ENCODE data around the gene CYBC1. TPM values are rescaled to one million over a fixed set of nuclear protein-coding genes. Genes with fewer than 3 reads are reported as not detected.

CYBC1 gene
- polyA plus RNA-seq, 2 of the 4 experiments (the other 2 are of a cell fraction), result 81.8 to 86.5 TPM

GRCh38 chr17:82408938-82409318, 41.6 kb downstream of the CYBC1 start:
- H3K4me1 ChIP-seq, result peaks cover 7% of the 10 kb centered on the region
- ATAC-seq (no peak), FAIRE-seq (no peak), DNase-seq (ENCODE audit: low read depth in 1 of 2, low spot score in 1 of 2) (no peak)
- H3K4me3 ChIP-seq, result no peak overlapping the region
- POLR2A ChIA-PET, result no interaction called here
- TF ChIP-seq FOSB (CRISPR knock-in tag; IDR thresholded peaks at IDR 0.05) (no peak), ATOH8 (CRISPR knock-in tag; IDR thresholded peaks at IDR 0.05; ENCODE audit: low read depth) (no peak), FOSL2 (IDR thresholded peaks at IDR 0.05) (no peak), FOSL2 (CRISPR knock-in tag; IDR thresholded peaks at IDR 0.05) (no peak), ESRRA (IDR thresholded peaks at IDR 0.05; ENCODE audit: borderline replicate concordance, low read length) (no peak), EHMT2 (IDR thresholded peaks at IDR 0.05; ENCODE audit: low read depth) (no peak), HOXA7 (CRISPR knock-in tag; IDR thresholded peaks at IDR 0.05) (no peak)
- CTCF ChIA-PET, result interaction anchor here (1.3 to 7.4 kb wide), 6 partner anchors 58 to 173 kb away, joined by 3 to 117 read pairs (median 5); no protein-coding TSS in a partner anchor
- no peaks in the 10 kb centered on the region for H3K9me3 ChIP-seq
- H3K4me2 ChIP-seq, result no peak overlapping the region
- 92% methylated on average over 21 of the region's 21 CpGs for WGBS (ENCODE audit: missing lambda C conversion rate)
- no peak overlapping the region for H3K27ac ChIP-seq

GRCh38 chr17:82408288-82408937, 42.1 kb downstream of the CYBC1 start:
- POLR2A ChIA-PET, result no interaction called here
- H3K4me3 ChIP-seq, result no peak overlapping the region
- WGBS (ENCODE audit: missing lambda C conversion rate), result 82% methylated on average over 15 of the region's 15 CpGs
- FAIRE-seq, result no peak
- H3K4me2 ChIP-seq, result no peak overlapping the region
- TF ChIP-seq SMC3 (IDR thresholded peaks at IDR 0.05) (no peak), FOSB (CRISPR knock-in tag; IDR thresholded peaks at IDR 0.05) (no peak), EP300 (IDR thresholded peaks at IDR 0.05) (no peak), ESRRA (IDR thresholded peaks at IDR 0.05; ENCODE audit: borderline replicate concordance, low read length) (no peak), TP53 (CRISPR knock-in tag; IDR thresholded peaks at IDR 0.05) (no peak), MAZ (IDR thresholded peaks at IDR 0.05; ENCODE audit: borderline replicate concordance, low read depth, low read length) (no peak), FOSL2 (IDR thresholded peaks at IDR 0.05) (no peak), FOSL2 (CRISPR knock-in tag; IDR thresholded peaks at IDR 0.05) (no peak), CEBPB (IDR thresholded peaks at IDR 0.05) (no peak), RCOR1 (IDR thresholded peaks at IDR 0.05; ENCODE audit: low read depth, low read length) (no peak)
- TF ChIP-seq, protein P1, sequence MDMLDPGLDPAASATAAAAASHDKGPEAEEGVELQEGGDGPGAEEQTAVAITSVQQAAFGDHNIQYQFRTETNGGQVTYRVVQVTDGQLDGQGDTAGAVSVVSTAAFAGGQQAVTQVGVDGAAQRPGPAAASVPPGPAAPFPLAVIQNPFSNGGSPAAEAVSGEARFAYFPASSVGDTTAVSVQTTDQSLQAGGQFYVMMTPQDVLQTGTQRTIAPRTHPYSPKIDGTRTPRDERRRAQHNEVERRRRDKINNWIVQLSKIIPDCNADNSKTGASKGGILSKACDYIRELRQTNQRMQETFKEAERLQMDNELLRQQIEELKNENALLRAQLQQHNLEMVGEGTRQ (IDR thresholded peaks at IDR 0.05), result no peak
- no peak overlapping the region for H3K27ac ChIP-seq
- H3K4me1 ChIP-seq, result peaks cover 7% of the 10 kb centered on the region
- no peak for ATAC-seq
- DNase-seq (ENCODE audit: low read depth in 1 of 2, low spot score in 1 of 2), result no peak
- CTCF ChIA-PET, result interaction anchor here (1.3 to 7.4 kb wide), 5 partner anchors 58 to 172 kb away, joined by 3 to 117 read pairs (median 5); no protein-coding TSS in a partner anchor
- no peaks in the 10 kb centered on the region for H3K9me3 ChIP-seq

GRCh38 chr17:82407255-82407654, 43.3 kb downstream of the CYBC1 start:
- 65% methylated on average over 13 of the region's 13 CpGs for WGBS (ENCODE audit: missing lambda C conversion rate)

More at GRCh38 chr17:82407255-82407654, 43.3 kb downstream of the CYBC1 start:
- Histone ChIP-seq H3K9me3 (no peaks in the 10 kb centered on the region), H3K4me3 (no peak overlapping the region), H3K4me1 (peaks cover 7% of the 10 kb centered on the region), H3K27ac (peak overlapping the region in 1 of 2 experiments; percentile 8; a peak in 1 of 6 replicates), H3K4me2 (no peak overlapping the region)
- POLR2A ChIA-PET, result no interaction called here
- FAIRE-seq, result no peak
- DNase-seq (ENCODE audit: low read depth in 1 of 2, low spot score in 1 of 2), result peak in 1 of 2 experiments; percentile 33
- CTCF ChIA-PET, result interaction anchor here (0.5 to 4.6 kb wide), 6 partner anchors 57 to 377 kb away, joined by 3 to 22 read pairs (median 3); no protein-coding TSS in a partner anchor
- ATAC-seq, result peak in 1 of 2 experiments; percentile 24; a peak in 1 of 6 replicates
- TF ChIP-seq JUNB (IDR thresholded peaks at IDR 0.05) (no peak), FOSB (CRISPR knock-in tag; IDR thresholded peaks at IDR 0.05) (no peak), EP300 (IDR thresholded peaks at IDR 0.05) (0 out of 5 replicates have a peak, but pooled peaks of 1 of the 2 experiments have one; percentile 9), BHLHE40 (IDR thresholded peaks at IDR 0.05; ENCODE audit: low read depth, low read length) (no peak), FOXS1 (CRISPR knock-in tag; IDR thresholded peaks at IDR 0.05) (no peak), MAFK (IDR thresholded peaks at IDR 0.05; ENCODE audit: partially characterized antibody) (peak; percentile 69), NR3C1 (IDR thresholded peaks at IDR 0.05) (no peak), FOSL2 (IDR thresholded peaks at IDR 0.05) (no peak), FOSL2 (CRISPR knock-in tag; IDR thresholded peaks at IDR 0.05) (peak; percentile 22; the same call in 1 of the 2 replicates), E2F6 (IDR thresholded peaks at IDR 0.05; ENCODE audit: borderline replicate concordance, low read depth) (no peak), GATA3 (IDR thresholded peaks at IDR 0.05; ENCODE audit: borderline replicate concordance) (no peak), CBX2 (IDR thresholded peaks at IDR 0.05; ENCODE audit: borderline replicate concordance, low read depth) (no peak), HMGXB4 (CRISPR knock-in tag; IDR thresholded peaks at IDR 0.05; ENCODE audit: borderline replicate concordance) (no peak)
- TF ChIP-seq, protein P2, sequence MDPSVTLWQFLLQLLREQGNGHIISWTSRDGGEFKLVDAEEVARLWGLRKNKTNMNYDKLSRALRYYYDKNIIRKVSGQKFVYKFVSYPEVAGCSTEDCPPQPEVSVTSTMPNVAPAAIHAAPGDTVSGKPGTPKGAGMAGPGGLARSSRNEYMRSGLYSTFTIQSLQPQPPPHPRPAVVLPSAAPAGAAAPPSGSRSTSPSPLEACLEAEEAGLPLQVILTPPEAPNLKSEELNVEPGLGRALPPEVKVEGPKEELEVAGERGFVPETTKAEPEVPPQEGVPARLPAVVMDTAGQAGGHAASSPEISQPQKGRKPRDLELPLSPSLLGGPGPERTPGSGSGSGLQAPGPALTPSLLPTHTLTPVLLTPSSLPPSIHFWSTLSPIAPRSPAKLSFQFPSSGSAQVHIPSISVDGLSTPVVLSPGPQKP (IDR thresholded peaks at IDR 0.05; ENCODE audit: low read depth, low read length), result no peak
- TF ChIP-seq, protein P3, sequence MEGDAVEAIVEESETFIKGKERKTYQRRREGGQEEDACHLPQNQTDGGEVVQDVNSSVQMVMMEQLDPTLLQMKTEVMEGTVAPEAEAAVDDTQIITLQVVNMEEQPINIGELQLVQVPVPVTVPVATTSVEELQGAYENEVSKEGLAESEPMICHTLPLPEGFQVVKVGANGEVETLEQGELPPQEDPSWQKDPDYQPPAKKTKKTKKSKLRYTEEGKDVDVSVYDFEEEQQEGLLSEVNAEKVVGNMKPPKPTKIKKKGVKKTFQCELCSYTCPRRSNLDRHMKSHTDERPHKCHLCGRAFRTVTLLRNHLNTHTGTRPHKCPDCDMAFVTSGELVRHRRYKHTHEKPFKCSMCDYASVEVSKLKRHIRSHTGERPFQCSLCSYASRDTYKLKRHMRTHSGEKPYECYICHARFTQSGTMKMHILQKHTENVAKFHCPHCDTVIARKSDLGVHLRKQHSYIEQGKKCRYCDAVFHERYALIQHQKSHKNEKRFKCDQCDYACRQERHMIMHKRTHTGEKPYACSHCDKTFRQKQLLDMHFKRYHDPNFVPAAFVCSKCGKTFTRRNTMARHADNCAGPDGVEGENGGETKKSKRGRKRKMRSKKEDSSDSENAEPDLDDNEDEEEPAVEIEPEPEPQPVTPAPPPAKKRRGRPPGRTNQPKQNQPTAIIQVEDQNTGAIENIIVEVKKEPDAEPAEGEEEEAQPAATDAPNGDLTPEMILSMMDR (IDR thresholded peaks at IDR 0.05), result no peak
